Pericardium fibroblast (primary cell): ENCODE measurements around the gene FN3KRP. TPM values are rescaled to one million over a fixed set of nuclear protein-coding genes. Genes with fewer than 3 reads are reported as not detected.

Source experiments
- total RNA-seq: library from RNA; depleted of rRNA; stranded (reverse); fragments of >200 nt; gene quantifications from 2 replicates; pipeline ENCODE4 v1.2.3, GENCODE V29; 2015

FN3KRP gene, protein sequence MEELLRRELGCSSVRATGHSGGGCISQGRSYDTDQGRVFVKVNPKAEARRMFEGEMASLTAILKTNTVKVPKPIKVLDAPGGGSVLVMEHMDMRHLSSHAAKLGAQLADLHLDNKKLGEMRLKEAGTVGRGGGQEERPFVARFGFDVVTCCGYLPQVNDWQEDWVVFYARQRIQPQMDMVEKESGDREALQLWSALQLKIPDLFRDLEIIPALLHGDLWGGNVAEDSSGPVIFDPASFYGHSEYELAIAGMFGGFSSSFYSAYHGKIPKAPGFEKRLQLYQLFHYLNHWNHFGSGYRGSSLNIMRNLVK
- total RNA-seq, result 11.9 and 19.6 TPM in 2 replicates

GRCh38 chr17:82716203-82717010 lies at the start of gene FN3KRP:
FN3KRP (plus strand) TSS chr17:82716706; CDS start chr17:82716756, 50 bp downstream.

GRCh38 chr17:82698065-82698973 lies 18.2 kb upstream of the FN3KRP start, which contains the start of gene RAB40B:
RAB40B (minus strand) TSS chr17:82698698; CDS start chr17:82698596, 102 bp downstream.

GRCh38 chr17:82734987-82735866 lies 18.7 kb downstream of the FN3KRP start, which contains the start of gene FN3K:
FN3K (plus strand) TSS chr17:82735615; CDS start chr17:82735637, 22 bp downstream.

GRCh38 chr17:82751571-82752370 lies 35.3 kb downstream of the FN3KRP start, which contains the start of gene TBCD:
TBCD (plus strand) TSS chr17:82752065; CDS start chr17:82752194, 129 bp downstream.

Other genes with a start within 250 kb of the FN3KRP start
- 30.1 and 35.6 TPM in 2 replicates for gene FOXK2, start 197.0 kb upstream of the FN3KRP start, total RNA-seq
- gene WDR45B, start 68.3 kb upstream of the FN3KRP start, total RNA-seq, result 66.6 TPM in 2 replicates
- gene RAB40B, start 18.0 kb upstream of the FN3KRP start, total RNA-seq, result 10.4 and 12.1 TPM in 2 replicates
- 0.12 and 0.17 TPM in 2 replicates for gene FN3K, start 18.9 kb downstream of the FN3KRP start, total RNA-seq
- 34.7 and 38.2 TPM in 2 replicates for gene TBCD, start 35.4 kb downstream of the FN3KRP start, total RNA-seq
- gene ZNF750, start 123.3 kb downstream of the FN3KRP start, total RNA-seq, result not detected in 2 replicates